Right lobe of liver (tissue), 4 donors: ENCODE results near the gene PHF3.

ENCODE experiments used
- POLR2A ChIP-seq: fragments of 450-650 bp; IDR thresholded peaks from one replicate; pipeline ENCODE4 v1.6.1; 2017; ENCODE audit warnings: antibody characterized with exemption, mild to moderate bottlenecking
- TF ChIP-seq, protein P1 (sequence below), 4 donors: fragments of 200-600 bp in 3 of 4; fragments of 450-650 bp in 1 of 4; IDR thresholded peaks; one replicate each; pipeline versions ENCODE4 v1.5.1 to v1.8.0; 2016 to 2022; ENCODE audit warnings: antibody characterized with exemption in 4 of 4, mild to moderate bottlenecking in 2 of 4
- donor health status: DM: no; HTN: no; CAD: no.
- donor health status: DM: no; HTN: no; CAD: no.
- donor health status: DM: no; HTN: yes; CAD: no.

DNA sequence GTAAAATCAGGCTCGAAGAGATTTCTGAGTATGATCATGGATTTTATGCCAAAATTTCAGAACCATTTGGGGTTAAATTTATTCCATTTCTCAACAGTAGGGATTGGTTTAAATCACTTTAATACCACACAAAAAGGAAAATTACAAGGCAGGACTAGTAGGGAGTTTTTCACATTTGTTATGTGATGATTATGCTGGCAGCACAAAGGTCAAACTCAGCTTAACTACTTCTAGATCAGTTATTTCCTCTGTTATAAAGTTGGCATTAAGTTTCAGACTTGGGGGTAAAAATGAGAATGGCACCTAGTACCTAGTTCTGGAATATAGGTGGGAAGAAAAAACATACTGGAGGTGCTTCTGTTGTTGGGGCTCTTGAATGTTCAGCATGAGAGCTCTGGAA is 39.5 kb downstream of the PHF3 start:
- TF ChIP-seq, protein P1, sequence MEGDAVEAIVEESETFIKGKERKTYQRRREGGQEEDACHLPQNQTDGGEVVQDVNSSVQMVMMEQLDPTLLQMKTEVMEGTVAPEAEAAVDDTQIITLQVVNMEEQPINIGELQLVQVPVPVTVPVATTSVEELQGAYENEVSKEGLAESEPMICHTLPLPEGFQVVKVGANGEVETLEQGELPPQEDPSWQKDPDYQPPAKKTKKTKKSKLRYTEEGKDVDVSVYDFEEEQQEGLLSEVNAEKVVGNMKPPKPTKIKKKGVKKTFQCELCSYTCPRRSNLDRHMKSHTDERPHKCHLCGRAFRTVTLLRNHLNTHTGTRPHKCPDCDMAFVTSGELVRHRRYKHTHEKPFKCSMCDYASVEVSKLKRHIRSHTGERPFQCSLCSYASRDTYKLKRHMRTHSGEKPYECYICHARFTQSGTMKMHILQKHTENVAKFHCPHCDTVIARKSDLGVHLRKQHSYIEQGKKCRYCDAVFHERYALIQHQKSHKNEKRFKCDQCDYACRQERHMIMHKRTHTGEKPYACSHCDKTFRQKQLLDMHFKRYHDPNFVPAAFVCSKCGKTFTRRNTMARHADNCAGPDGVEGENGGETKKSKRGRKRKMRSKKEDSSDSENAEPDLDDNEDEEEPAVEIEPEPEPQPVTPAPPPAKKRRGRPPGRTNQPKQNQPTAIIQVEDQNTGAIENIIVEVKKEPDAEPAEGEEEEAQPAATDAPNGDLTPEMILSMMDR (IDR thresholded peaks at IDR 0.05), result no peak
- no peak for TF ChIP-seq POLR2A
